ENCODE measurements around the gene AGAP1. TPM values are rescaled to one million over a fixed set of nuclear protein-coding genes. Genes with fewer than 3 reads are reported as not detected.

AGAP1 gene
- polyA plus RNA-seq (2011; rRNA removed) (12.4 and 14.7 TPM in 2 replicates), polyA minus RNA-seq (2011; rRNA and poly(A)+ RNA removed) (26.9 and 44.1 TPM in 2 replicates)

DNA sequence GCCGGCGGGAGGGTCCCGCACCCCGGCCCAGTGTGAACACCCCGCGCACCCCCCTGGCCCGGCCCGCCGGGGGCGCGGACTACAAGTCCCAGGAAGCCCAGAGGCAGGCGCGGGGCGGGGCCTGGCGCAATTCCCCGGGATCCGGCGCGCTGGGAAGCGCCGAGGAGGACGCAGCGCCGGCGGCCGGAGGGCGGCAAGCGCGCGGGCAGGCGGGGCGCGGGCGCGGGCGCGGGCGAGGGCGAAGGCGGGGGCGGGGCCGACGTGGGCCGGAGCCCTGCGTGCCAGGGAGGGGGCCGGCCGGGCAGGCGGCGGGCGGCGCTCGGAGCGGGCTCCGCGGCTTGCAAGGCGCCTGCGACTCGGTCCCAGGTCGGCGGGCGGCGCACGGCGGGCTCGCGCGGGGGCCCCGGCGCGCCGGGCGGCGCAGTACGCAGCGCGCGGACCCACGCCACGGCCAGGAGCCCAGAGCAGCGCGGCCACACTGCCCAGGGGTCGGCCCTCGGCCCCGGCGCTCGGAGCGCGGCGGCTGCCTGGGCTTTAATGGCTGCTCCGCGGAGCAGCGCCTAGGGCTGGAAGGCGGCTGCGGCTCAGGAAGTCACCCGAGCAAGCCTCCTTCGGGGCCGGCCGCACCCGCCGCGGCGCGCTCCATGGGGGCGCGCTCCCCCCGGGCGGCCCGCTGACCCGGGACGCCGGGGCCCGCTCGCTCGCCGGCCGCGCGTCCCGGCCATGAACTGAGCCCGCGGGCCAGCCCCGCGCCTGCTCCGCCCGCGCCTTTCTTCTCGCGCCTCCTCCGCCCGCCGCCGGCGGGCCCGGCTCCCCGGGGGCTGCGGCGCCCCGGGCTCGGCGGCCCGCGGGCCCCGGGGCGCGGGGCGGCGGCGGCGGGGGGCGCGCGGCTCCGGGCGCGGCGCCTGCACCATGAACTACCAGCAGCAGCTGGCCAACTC is at the start of gene AGAP1:
TSS of gene AGAP1 (plus strand) at position 269 of the 941 bp plus-strand sequence.
- no peak for TF ChIP-seq CTCF (IDR thresholded peaks at IDR 0.05; ENCODE audit: low read depth, low read length)
- H3K9me3 ChIP-seq (ENCODE audit: control insufficient read depth, insufficient read depth, low read length): no peaks in the 10 kb centered on the region; the same call in 1 of the 2 replicates
- peak within 1 kb of the TSS; percentile 70 for H3K4me3 ChIP-seq (ENCODE audit: low read depth, low read length)
- POLR2A ChIA-PET: no interaction called here
- DNase-seq (ENCODE audit: low read depth, low spot score): peak; percentile 30
- no peaks in the 10 kb centered on the region for H3K27me3 ChIP-seq (ENCODE audit: control insufficient read depth, insufficient read depth, low read length)
- peak within 1 kb of the TSS; percentile 31 for H3K27ac ChIP-seq (ENCODE audit: low read depth, low read length)
- CTCF ChIA-PET: interaction anchor here (2.1 kb wide), 1 partner anchor 252 kb away, joined by 7 read pairs; no protein-coding TSS in a partner anchor

- POLR2A ChIA-PET: no interaction called here
- peaks cover 13% of the 10 kb centered on the region for H3K27me3 ChIP-seq (ENCODE audit: control insufficient read depth, insufficient read depth, low read length)
- CTCF ChIA-PET: no interaction called here
- no peak overlapping the region for H3K4me3 ChIP-seq (ENCODE audit: low read depth, low read length)
- H3K27ac ChIP-seq (ENCODE audit: low read depth, low read length): no peak overlapping the region
- DNase-seq (ENCODE audit: low read depth, low spot score): no peak
- peaks cover 4% of the 10 kb centered on the region; the same call in 1 of the 2 replicates for H3K9me3 ChIP-seq (ENCODE audit: control insufficient read depth, insufficient read depth, low read length)
- no peak for TF ChIP-seq CTCF (IDR thresholded peaks at IDR 0.05; ENCODE audit: low read depth, low read length)
Observed at GRCh38 chr2:235444101-235444597, 49.7 kb upstream of the AGAP1 start.

- CTCF ChIA-PET: no interaction called here
- no peak for DNase-seq (ENCODE audit: low read depth, low spot score)
- H3K9me3 ChIP-seq (ENCODE audit: control insufficient read depth, insufficient read depth, low read length): peaks cover 4% of the 10 kb centered on the region; the same call in 1 of the 2 replicates
Observed at GRCh38 chr2:235445116-235445515, 48.7 kb upstream of the AGAP1 start.

DNA sequence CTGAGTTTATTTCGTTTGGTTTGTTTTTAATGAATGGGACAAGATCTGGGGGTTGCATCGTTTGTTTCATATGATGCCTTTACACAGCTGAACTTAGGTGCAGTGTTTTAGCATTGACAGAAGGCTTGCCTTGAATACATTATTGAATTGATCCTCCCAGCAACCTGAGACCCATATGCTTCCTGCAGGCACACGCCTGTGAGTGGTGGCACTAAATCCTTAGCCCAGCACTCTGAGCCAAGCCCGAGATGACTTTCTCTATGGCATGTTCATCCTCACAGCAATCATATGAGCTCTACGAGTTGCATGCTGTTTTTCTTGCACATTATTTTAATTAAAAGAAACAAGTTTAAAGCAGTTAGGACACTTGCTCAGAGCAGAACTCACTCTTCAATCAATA is 47.8 kb upstream of the AGAP1 start:
- H3K27ac ChIP-seq (ENCODE audit: low read depth, low read length): no peak overlapping the region
- peaks cover 10% of the 10 kb centered on the region for H3K27me3 ChIP-seq (ENCODE audit: control insufficient read depth, insufficient read depth, low read length)
- ChIA-PET CTCF (no interaction called here), POLR2A (no interaction called here)
- no peak for DNase-seq (ENCODE audit: low read depth, low spot score)
- no peak overlapping the region for H3K4me3 ChIP-seq (ENCODE audit: low read depth, low read length)
- no peak for TF ChIP-seq CTCF (IDR thresholded peaks at IDR 0.05; ENCODE audit: low read depth, low read length)
- H3K9me3 ChIP-seq (ENCODE audit: control insufficient read depth, insufficient read depth, low read length): peaks cover 4% of the 10 kb centered on the region; the same call in 1 of the 2 replicates

More at GRCh38 chr2:235445116-235445515, 48.7 kb upstream of the AGAP1 start:
- POLR2A ChIA-PET: no interaction called here
- Histone ChIP-seq H3K27ac (ENCODE audit: low read depth, low read length) (no peak overlapping the region), H3K27me3 (ENCODE audit: control insufficient read depth, insufficient read depth, low read length) (peaks cover 12% of the 10 kb centered on the region), H3K4me3 (ENCODE audit: low read depth, low read length) (no peak overlapping the region)
- TF ChIP-seq CTCF (IDR thresholded peaks at IDR 0.05; ENCODE audit: low read depth, low read length): no peak

DNA sequence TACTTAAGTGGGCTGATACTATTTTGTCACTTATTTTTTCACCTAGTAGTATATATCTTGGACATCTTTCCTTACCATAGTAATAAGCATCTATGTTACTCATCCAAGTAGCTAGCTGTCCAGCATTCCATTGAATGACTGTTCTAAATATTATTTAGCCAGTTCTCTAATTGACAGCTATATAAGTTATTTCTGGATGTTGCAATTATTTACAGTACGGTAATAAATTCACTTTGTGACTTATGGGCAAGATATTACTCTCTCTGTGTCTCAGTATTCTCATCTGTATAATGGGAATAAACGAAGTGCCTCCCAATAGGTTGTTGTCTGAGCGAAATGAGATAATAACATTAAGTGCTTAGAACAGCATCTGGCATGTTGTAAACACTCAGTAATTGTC is 46.6 kb upstream of the AGAP1 start:
- no peak for TF ChIP-seq CTCF (IDR thresholded peaks at IDR 0.05; ENCODE audit: low read depth, low read length)
- POLR2A ChIA-PET: no interaction called here
- no peak for DNase-seq (ENCODE audit: low read depth, low spot score)
- H3K27ac ChIP-seq (ENCODE audit: low read depth, low read length): no peak overlapping the region
- CTCF ChIA-PET: no interaction called here
- peaks cover 4% of the 10 kb centered on the region; the same call in 1 of the 2 replicates for H3K9me3 ChIP-seq (ENCODE audit: control insufficient read depth, insufficient read depth, low read length)
- H3K4me3 ChIP-seq (ENCODE audit: low read depth, low read length): no peak overlapping the region
- peaks cover 10% of the 10 kb centered on the region for H3K27me3 ChIP-seq (ENCODE audit: control insufficient read depth, insufficient read depth, low read length)

Measured in AG04450 (cell line).